LNCaP clone FGC (cell line): ENCODE results near the gene VENTX.

ENCODE experiments used
- DNase-seq: peaks from one replicate; pipeline ENCODE4 v3.0.0-alpha.2; 2011; ENCODE audit warnings: low read depth
- H3K4me3 ChIP-seq: 2 replicates; pipeline ENCODE4 v1.5.1; 2011; ENCODE audit warnings: mild to moderate bottlenecking, low read depth, low read length, control low read depth
- CTCF ChIP-seq: IDR thresholded peaks from 2 replicates; pipeline ENCODE4 v1.5.1; 2012; ENCODE audit warnings: mild to moderate bottlenecking; ENCODE audit not compliant: control insufficient read depth, insufficient read depth; ENCODE audit errors: extremely low read depth

VENTX gene

DNA sequence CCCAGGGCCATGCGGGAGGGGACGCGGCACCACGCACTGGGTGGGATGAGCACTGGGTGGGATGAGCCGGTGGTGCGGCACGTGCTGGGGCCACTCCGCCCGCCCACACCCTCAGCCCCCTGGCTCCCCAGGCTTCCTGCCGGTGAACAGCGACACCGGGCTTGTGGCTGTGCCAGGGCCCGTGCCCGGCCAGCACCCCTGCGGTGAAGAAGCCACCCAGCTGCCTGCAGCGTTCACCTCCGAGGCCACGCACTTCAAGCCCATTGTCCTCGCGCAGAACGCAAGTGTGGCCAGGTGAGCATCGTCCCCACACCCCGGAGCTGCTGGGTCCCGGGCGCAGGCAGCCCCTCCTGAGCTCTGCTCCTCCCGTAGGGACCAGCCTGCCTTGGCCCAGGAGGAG is 39.4 kb upstream of the VENTX start:
- no peak for TF ChIP-seq CTCF
- DNase-seq, result no peak
- no peak overlapping the region for H3K4me3 ChIP-seq

- DNase-seq, result no peak
- H3K4me3 ChIP-seq, result no peak overlapping the region
- no peak for TF ChIP-seq CTCF
These were observed 38.8 kb upstream of the VENTX start for GRCh38 chr10:133198621-133199487.

GRCh38 chr10:133199488-133199885 is 38.2 kb upstream of the VENTX start:
- no peak for TF ChIP-seq CTCF
- no peak for DNase-seq
- no peak overlapping the region for H3K4me3 ChIP-seq

DNA sequence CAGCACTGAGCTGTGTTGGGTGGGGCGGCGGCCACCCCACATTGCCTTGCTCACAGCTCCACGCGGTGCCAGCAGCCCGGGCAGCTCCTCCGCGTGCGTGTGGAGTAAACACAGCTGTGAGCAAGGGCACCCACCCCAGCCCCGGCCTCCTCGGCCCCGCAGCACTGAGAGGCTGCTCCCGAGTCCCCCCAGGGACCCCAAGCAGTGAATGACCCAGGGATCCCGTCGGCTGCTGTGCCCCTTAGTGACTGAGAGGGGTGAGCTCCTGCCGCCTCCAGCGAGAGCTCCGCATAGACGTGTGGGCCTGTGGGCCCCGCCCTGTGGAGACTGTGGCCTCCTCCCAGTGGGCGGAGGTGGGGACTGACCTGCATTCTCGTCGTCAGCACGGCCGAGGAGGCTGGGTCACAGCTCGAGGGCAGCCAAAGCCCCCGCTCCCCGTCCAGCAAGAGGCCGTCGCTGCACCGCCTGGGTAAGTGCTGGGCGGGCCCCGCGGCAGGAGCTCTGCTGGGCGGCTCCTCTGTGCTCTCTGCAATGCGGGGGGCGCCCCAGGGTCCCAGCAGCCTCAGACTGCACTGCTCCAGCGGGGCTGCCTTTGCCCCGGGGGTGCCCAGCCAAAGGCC is 37.6 kb upstream of the VENTX start:
- TF ChIP-seq CTCF, result no peak
- DNase-seq, result no peak
- no peak overlapping the region for H3K4me3 ChIP-seq

- no peak overlapping the region for H3K4me3 ChIP-seq
- TF ChIP-seq CTCF, result no peak
- DNase-seq, result no peak
These were observed 37.0 kb upstream of the VENTX start for GRCh38 chr10:133200621-133201031.

DNA sequence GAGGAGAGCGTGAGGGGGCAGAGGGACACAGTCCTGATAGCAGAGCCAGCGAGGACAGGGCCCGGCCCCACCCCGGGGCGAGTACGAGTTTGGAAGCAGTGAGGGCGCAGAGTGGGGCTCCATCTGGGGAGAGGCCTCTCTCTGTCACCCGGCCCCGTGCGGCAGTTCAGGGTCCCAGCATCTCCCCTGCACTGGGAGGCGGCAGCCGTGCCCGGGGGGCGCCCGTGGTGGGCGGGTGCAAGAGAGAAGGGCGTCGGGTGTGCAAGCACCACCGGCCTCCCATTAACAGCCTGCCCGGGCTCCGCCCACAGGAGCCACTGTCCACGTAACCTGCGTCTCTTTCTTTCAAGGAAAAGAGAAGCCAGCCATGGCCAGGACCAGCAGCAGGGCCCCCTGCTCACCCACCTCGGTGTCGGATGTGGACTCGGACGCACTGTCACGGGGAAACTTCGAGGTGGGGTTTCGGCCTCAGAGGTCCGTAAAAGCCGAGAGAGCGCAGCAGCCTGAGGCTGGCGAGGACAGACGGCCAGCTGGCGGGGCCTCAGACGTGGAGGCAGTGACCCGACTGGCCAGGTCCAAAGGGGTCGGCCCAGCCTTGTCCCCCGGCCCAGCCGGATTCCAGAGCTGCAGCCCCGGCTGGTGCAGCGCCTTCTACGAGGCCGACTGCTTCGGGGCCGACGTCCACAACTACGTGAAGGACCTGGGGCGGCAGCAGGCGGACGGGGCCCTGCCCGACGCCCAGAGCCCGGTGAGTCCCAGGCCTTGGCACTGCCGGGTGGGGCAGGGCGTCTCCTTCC is 36.3 kb upstream of the VENTX start:
- H3K4me3 ChIP-seq, result no peak overlapping the region
- DNase-seq, result no peak
- TF ChIP-seq CTCF, result no peak
